Uterus (tissue), 2 donors: ENCODE results near the gene VMP1.

Experiments
- POLR2A ChIP-seq, 2 donors: fragments of 450-650 bp; IDR thresholded peaks; one replicate each; pipeline ENCODE4 v1.6.1; 2016; ENCODE audit warnings: antibody characterized with exemption in 2 of 2, mild to moderate bottlenecking in 1 of 2, moderate library complexity in 1 of 2
- TF ChIP-seq, protein P1 (sequence below), 4 experiments: fragments of 200-600 bp in 2 of 4; fragments of 450-650 bp in 2 of 4; sonication (generic) in 2 of 4; IDR thresholded peaks; one replicate each; pipeline ENCODE4 v1.5.1; 2016 to 2019; ENCODE audit warnings: antibody characterized with exemption in 4 of 4, mild to moderate bottlenecking in 2 of 4, moderate library complexity in 1 of 4

DNA sequence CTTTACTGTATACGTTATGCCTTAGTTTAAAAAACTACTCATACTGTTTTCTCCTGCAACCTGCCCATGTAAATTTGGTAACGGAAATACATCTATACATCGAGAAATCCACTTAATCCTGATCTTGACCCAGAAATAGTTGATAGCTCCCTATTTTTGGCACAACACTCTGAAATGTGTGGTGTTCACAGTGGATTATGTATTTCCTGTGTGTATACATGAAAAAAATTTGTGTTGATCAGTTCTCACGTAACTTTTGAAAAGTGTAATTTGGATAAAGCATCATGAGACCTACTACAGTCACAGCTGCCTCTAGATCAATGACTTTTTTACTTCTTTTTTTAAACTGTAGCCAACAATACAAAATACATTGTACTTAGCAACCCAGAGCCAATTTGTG is 90.7 kb downstream of the VMP1 start:
- TF ChIP-seq, protein P1, sequence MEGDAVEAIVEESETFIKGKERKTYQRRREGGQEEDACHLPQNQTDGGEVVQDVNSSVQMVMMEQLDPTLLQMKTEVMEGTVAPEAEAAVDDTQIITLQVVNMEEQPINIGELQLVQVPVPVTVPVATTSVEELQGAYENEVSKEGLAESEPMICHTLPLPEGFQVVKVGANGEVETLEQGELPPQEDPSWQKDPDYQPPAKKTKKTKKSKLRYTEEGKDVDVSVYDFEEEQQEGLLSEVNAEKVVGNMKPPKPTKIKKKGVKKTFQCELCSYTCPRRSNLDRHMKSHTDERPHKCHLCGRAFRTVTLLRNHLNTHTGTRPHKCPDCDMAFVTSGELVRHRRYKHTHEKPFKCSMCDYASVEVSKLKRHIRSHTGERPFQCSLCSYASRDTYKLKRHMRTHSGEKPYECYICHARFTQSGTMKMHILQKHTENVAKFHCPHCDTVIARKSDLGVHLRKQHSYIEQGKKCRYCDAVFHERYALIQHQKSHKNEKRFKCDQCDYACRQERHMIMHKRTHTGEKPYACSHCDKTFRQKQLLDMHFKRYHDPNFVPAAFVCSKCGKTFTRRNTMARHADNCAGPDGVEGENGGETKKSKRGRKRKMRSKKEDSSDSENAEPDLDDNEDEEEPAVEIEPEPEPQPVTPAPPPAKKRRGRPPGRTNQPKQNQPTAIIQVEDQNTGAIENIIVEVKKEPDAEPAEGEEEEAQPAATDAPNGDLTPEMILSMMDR (IDR thresholded peaks at IDR 0.05): no peak
- no peak for TF ChIP-seq POLR2A (IDR thresholded peaks at IDR 0.05)
